DMS 273 (cell line): ENCODE data around the gene AQP12B.
A peak's percentile ranks its signal among the peaks of the same experiment; 100 is the strongest.
"Not testable (repeated sequence)": the region's sequence is repeated elsewhere in the genome, so short reads cannot be mapped to it uniquely, and the experiment has no call there.

ENCODE experiments used
- DNase-seq: peaks from one replicate; lab custom pipeline; 2025; ENCODE audit not compliant: unreplicated experiment; lab: John Stamatoyannopoulos, UW

Gene AQP12B

GRCh38 chr2:240685771-240686371 is 3.2 kb upstream of the AQP12B start:
- DNase-seq, result no peak

- not testable (repeated sequence) for DNase-seq
These were observed 1.5 kb upstream of the AQP12B start for GRCh38 chr2:240683980-240684728.

GRCh38 chr2:240683329-240683979 is 769 bp upstream of the AQP12B start:
- not testable (repeated sequence) for DNase-seq

GRCh38 chr2:240680185-240680584 is 2.5 kb downstream of the AQP12B start:
- DNase-seq, result not testable (repeated sequence)

- DNase-seq, result not testable (repeated sequence)
These were observed 3.8 kb downstream of the AQP12B start for GRCh38 chr2:240678909-240679308.

- not testable (repeated sequence) for DNase-seq
These were observed 4.6 kb downstream of the AQP12B start for GRCh38 chr2:240678043-240678442.

- not testable (repeated sequence) for DNase-seq
These were observed 7.3 kb downstream of the AQP12B start for GRCh38 chr2:240675345-240675744.

GRCh38 chr2:240674461-240675184 is 8.1 kb downstream of the AQP12B start:
- DNase-seq, result peak; percentile 57

GRCh38 chr2:240672701-240673190 is 9.9 kb downstream of the AQP12B start:
- DNase-seq, result no peak

GRCh38 chr2:240672076-240672700 is 10.5 kb downstream of the AQP12B start:
- no peak for DNase-seq

GRCh38 chr2:240670950-240671349 is 11.7 kb downstream of the AQP12B start:
- no peak for DNase-seq

- DNase-seq, result no peak
These were observed 12.3 kb downstream of the AQP12B start for GRCh38 chr2:240670402-240670801.

- DNase-seq, result no peak
These were observed 18.1 kb downstream of the AQP12B start for GRCh38 chr2:240664622-240665021.

GRCh38 chr2:240663546-240664190 is 19.0 kb downstream of the AQP12B start:
- no peak for DNase-seq

GRCh38 chr2:240662681-240663080 is 20.0 kb downstream of the AQP12B start:
- DNase-seq, result no peak

GRCh38 chr2:240659883-240660282 is 22.8 kb downstream of the AQP12B start:
- not testable (repeated sequence) for DNase-seq

- no peak for DNase-seq
These were observed 26.5 kb downstream of the AQP12B start for GRCh38 chr2:240655931-240656886.

- no peak for DNase-seq
These were observed 31.5 kb downstream of the AQP12B start for GRCh38 chr2:240651185-240651584.
